CD14-positive monocyte (primary cell): ENCODE measurements around the gene KCNJ18. TPM values are rescaled to one million over a fixed set of nuclear protein-coding genes. Genes with fewer than 3 reads are reported as not detected.
"Not testable (repeated sequence)": the region's sequence is repeated elsewhere in the genome, so short reads cannot be mapped to it uniquely, and the experiment has no call there.

Experiments used
- DNase-seq, 3 donors: peaks; one replicate each; pipeline ENCODE4 v3.0.0-alpha.2; 2011 to 2022
- H2AFZ ChIP-seq: 2 replicates; pipeline ENCODE4 v1.6.0; 2012; ENCODE audit warnings: mild to moderate bottlenecking, low read depth, low read length, inconsistent platforms; ENCODE audit not compliant: insufficient read depth, poor library complexity, severe bottlenecking
- H3K27ac ChIP-seq, 2 donors: 1 replicate in 1 of 2; 2 replicates in 1 of 2; pipeline ENCODE4 v1.5.1; 2012 to 2013; ENCODE audit warnings: low read length in 2 of 2, control low read depth in 1 of 2, inconsistent platforms in 1 of 2, low read depth in 1 of 2, mild to moderate bottlenecking in 1 of 2
- H3K27me3 ChIP-seq, 2 donors: one replicate each; pipeline versions ENCODE4 v1.6.0 to v1.6.1; 2011 to 2013; ENCODE audit warnings: low read length in 2 of 2; ENCODE audit not compliant: control insufficient read depth in 2 of 2, insufficient read depth in 2 of 2
- H3K36me3 ChIP-seq, 2 donors: replicated peaks in 1 of 2; 1 replicate in 1 of 2; 2 replicates in 1 of 2; pipeline versions ENCODE4 v1.5.1 to v1.6.1; 2012 to 2013; ENCODE audit warnings: low read length in 2 of 2, control low read depth in 1 of 2, inconsistent platforms in 1 of 2, mild to moderate bottlenecking in 1 of 2; ENCODE audit not compliant: insufficient read depth in 2 of 2, control insufficient read depth in 1 of 2
- H3K4me1 ChIP-seq, 2 donors: 1 replicate in 1 of 2; 2 replicates in 1 of 2; pipeline versions ENCODE4 v1.5.1 to v1.6.1; 2012 to 2013; ENCODE audit warnings: low read length in 2 of 2, control low read depth in 1 of 2, inconsistent platforms in 1 of 2, mild to moderate bottlenecking in 1 of 2, moderate library complexity in 1 of 2; ENCODE audit not compliant: insufficient read depth in 2 of 2, control insufficient read depth in 1 of 2
- H3K4me2 ChIP-seq: replicated peaks from 2 replicates; pipeline ENCODE3; 2012; ENCODE audit warnings: low read length, moderate library complexity, mild to moderate bottlenecking; ENCODE audit not compliant: poor library complexity, severe bottlenecking; ENCODE audit errors: extremely low read depth
- H3K4me3 ChIP-seq, 3 experiments: fragments of 200-600 bp in 1 of 3; sonication (generic) in 1 of 3; replicated peaks in 1 of 3; 1 replicate in 2 of 3; 2 replicates in 1 of 3; pipeline ENCODE4 v1.5.1; 2011 to 2013; ENCODE audit warnings: low read length in 3 of 3, mild to moderate bottlenecking in 3 of 3, control low read depth in 2 of 3, low read depth in 2 of 3, inconsistent platforms in 1 of 3, moderate library complexity in 1 of 3
- H3K79me2 ChIP-seq: 2 replicates; pipeline ENCODE4 v1.6.0; 2012; ENCODE audit warnings: mild to moderate bottlenecking, control low read depth, inconsistent platforms, low read length, moderate library complexity; ENCODE audit not compliant: insufficient read depth
- H3K9ac ChIP-seq: 2 replicates; pipeline ENCODE4 v1.6.0; 2017; ENCODE audit warnings: low read length, mild to moderate bottlenecking; ENCODE audit not compliant: insufficient read depth, poor library complexity, severe bottlenecking
- H3K9me3 ChIP-seq, 2 donors: replicated peaks in 1 of 2; 1 replicate in 1 of 2; 2 replicates in 1 of 2; pipeline versions ENCODE4 v1.5.1 to v1.6.1; 2012 to 2013; ENCODE audit warnings: low read length in 2 of 2, control low read depth in 1 of 2; ENCODE audit not compliant: control insufficient read depth in 1 of 2, insufficient read depth in 1 of 2
- H4K20me1 ChIP-seq: 2 replicates; pipeline ENCODE4 v1.6.0; 2012; ENCODE audit warnings: mild to moderate bottlenecking, low read length, control low read depth, moderate library complexity; ENCODE audit not compliant: insufficient read depth
- H3K27ac Mint-ChIP-seq, 7 donors: one replicate each; pipeline ENCODE4 v1.8.0; 2020; ENCODE audit warnings: mild to moderate bottlenecking in 7 of 7, mixed read lengths in 7 of 7, moderate library complexity in 6 of 7, inconsistent platforms in 2 of 7
- H3K27me3 Mint-ChIP-seq, 3 donors: one replicate each; pipeline ENCODE4 v1.8.0; 2021 to 2022; ENCODE audit warnings: low read depth in 3 of 3, mild to moderate bottlenecking in 3 of 3, mixed read lengths in 3 of 3, moderate library complexity in 3 of 3, inconsistent platforms in 1 of 3
- H3K36me3 Mint-ChIP-seq, 2 donors: one replicate each; pipeline ENCODE4 v1.8.0; 2020; ENCODE audit warnings: mixed read lengths in 2 of 2, inconsistent platforms in 1 of 2, mild to moderate bottlenecking in 1 of 2
- H3K4me1 Mint-ChIP-seq: one replicate; pipeline ENCODE4 v1.8.0; 2020; ENCODE audit warnings: mild to moderate bottlenecking, mixed read lengths
- H3K4me3 Mint-ChIP-seq, 2 donors: one replicate each; pipeline ENCODE4 v1.8.0; 2020; ENCODE audit warnings: mild to moderate bottlenecking in 2 of 2, mixed read lengths in 2 of 2, moderate library complexity in 1 of 2
- H3K9me3 Mint-ChIP-seq, 7 donors: one replicate each; pipeline ENCODE4 v1.8.0; 2020 to 2022; ENCODE audit warnings: mixed read lengths in 7 of 7, mild to moderate bottlenecking in 6 of 7, moderate library complexity in 6 of 7, inconsistent platforms in 2 of 7
- WGBS: methylation state at CpG from one replicate; pipeline ENCODE4 v1.1.5; 2013; ENCODE audit warnings: missing lambda C conversion rate; ENCODE audit not compliant: insufficient coverage; 5-methylcytosine and 5-hydroxymethylcytosine counted together
- intact Hi-C, 2 donors: fragments of 100-400 bp; cut with micrococcal nuclease; formaldehyde crosslinking; loops; one replicate each; pipeline versions ENCODE4 v1.15.0 to v1.15.1; 2023
- polyA minus RNA-seq: library from RNA; depleted of rRNA, polyadenylated mRNA; stranded (reverse); fragments of >200 nt; gene quantifications from 2 replicates; pipeline ENCODE4 v1.2.3, GENCODE V29; 2012
- polyA plus RNA-seq, 3 donors: library from polyadenylated mRNA; depleted of rRNA in 1 of 3; unstranded in 2 of 3; stranded (reverse) in 1 of 3; fragments of 300-500 nt in 2 of 3; fragments of >200 nt in 1 of 3; fragmentation: Illumina TruSeq in 2 of 3; gene quantifications; 1 replicate in 2 of 3; 2 replicates in 1 of 3; pipeline ENCODE4 v1.2.3, GENCODE V29; 2012 to 2021
- total RNA-seq, 12 experiments: library from RNA in 1 of 12; stranded (reverse) in 1 of 12; fragments of 120-200 nt in 1 of 12; gene quantifications; one replicate each; pipeline ENCODE4 v1.2.4 and lab custom pipeline; 2013 to 2026; ENCODE audit warnings: mixed read lengths in 6 of 12, inconsistent platforms in 1 of 12

KCNJ18 gene
- total RNA-seq (2013) = not detected
- not detected for polyA plus RNA-seq
- not detected in 2 replicates for polyA minus RNA-seq
- 0 to 0.35 (median 0) reads per million in 11 experiments for total RNA-seq (lab: John Stamatoyannopoulos, UW)

DNA sequence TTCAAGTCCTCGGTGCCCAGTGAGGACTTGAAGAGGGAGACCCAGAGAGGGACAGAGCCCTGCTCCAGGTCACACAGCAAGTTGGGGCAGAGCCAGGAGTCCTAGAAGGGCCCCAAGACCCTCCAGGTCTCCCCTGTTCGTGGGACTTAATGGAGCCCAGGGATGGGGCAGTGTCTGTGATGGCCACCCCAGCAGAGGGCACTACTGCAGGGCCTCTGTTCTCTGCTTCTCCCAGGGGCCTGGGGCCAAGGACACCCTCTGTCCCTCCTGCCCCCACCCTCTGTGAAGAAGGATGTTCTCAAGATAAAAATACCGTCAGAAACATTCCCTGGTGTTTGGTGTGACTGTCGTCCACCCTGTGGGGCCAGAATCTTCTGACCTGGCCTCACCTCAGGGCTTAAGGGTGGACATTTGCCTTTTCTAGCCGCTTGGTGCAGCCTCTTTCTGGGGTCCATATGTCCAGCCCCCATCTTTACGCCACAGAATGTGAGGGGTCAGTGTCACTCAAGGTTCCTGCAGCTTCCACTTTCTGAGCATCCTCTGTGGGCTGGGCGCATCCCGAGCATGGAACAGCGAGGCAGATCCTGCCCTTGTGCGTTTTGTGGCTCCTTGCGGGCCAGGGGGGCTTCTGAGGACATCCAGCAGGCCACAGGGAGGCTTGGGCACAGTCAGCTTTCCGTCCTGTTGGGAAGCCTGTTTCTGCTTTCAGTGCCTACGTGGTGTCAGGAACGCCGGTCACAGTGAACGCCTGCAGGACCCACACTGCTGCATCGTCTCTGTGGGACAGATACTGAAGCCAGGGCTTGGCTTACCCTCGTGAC, at the start of gene KCNJ18:
KCNJ18 (plus strand) TSS at position 641 of the 821 bp plus-strand sequence. CDS start 10,264 bp downstream, outside the sequence.
- H4K20me1 ChIP-seq, H2AFZ ChIP-seq, H3K27me3 ChIP-seq, H3K27ac ChIP-seq, H3K4me1 ChIP-seq, intact Hi-C loops, H3K9ac ChIP-seq, H3K4me1 Mint-ChIP-seq, H3K4me3 Mint-ChIP-seq, H3K79me2 ChIP-seq, DNase-seq, H3K4me3 ChIP-seq, H3K27ac Mint-ChIP-seq, H3K4me2 ChIP-seq, H3K36me3 Mint-ChIP-seq, H3K27me3 Mint-ChIP-seq, H3K36me3 ChIP-seq: not testable (repeated sequence)
- peaks cover 3 to 30% of the 10 kb centered on the region in 2 donors for H3K9me3 ChIP-seq
- H3K9me3 Mint-ChIP-seq = peaks cover 5 to 37% (median 13%) of the 10 kb centered on the region in 7 donors
- WGBS = 69% methylated on average over 4 of the region's 18 CpGs

- H3K4me1 Mint-ChIP-seq, H3K4me2 ChIP-seq, H2AFZ ChIP-seq, H3K4me1 ChIP-seq, H3K9ac ChIP-seq, H3K9me3 ChIP-seq, H3K4me3 Mint-ChIP-seq, H3K79me2 ChIP-seq, H3K27me3 ChIP-seq, H4K20me1 ChIP-seq, H3K36me3 Mint-ChIP-seq, DNase-seq, H3K27ac Mint-ChIP-seq, H3K27me3 Mint-ChIP-seq, H3K4me3 ChIP-seq, H3K27ac ChIP-seq, intact Hi-C loops, H3K36me3 ChIP-seq: not testable (repeated sequence)
- WGBS = 90% methylated on average over 2 of the region's 6 CpGs
- peaks cover 2 to 12% (median 4%) of the 10 kb centered on the region in 7 donors for H3K9me3 Mint-ChIP-seq
These were observed 44.2 kb upstream of the KCNJ18 start for GRCh38 chr17:21648125-21648524.

DNA sequence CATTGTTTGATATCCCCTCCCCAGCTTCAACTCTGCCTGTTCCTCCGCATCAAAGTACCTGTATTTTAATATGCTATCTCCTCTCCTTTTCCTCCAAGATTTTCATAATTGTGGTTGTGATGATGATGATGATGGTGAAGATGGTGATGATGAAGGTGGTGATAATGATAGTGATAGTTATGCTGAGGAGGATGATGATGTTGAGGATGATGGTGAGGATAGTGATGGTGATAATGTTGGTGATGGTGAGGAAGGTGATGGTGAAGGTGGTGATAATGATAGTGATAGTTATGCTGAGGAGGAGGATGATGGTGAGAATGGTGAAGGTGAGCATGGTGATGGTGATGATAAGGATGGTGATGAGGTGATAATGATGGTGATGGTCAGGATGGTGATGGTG, 42.3 kb upstream of the KCNJ18 start:
- H3K4me1 ChIP-seq, H2AFZ ChIP-seq, H3K36me3 Mint-ChIP-seq, H3K27ac ChIP-seq, H4K20me1 ChIP-seq, H3K79me2 ChIP-seq, H3K36me3 ChIP-seq, H3K27me3 ChIP-seq, H3K4me3 Mint-ChIP-seq, H3K27ac Mint-ChIP-seq, H3K27me3 Mint-ChIP-seq, H3K9ac ChIP-seq, H3K4me1 Mint-ChIP-seq, intact Hi-C loops, H3K4me3 ChIP-seq, H3K4me2 ChIP-seq, DNase-seq: not testable (repeated sequence)
- H3K9me3 Mint-ChIP-seq = peaks cover 2 to 12% (median 4%) of the 10 kb centered on the region in 7 donors
- WGBS = no CpG with 5 or more reads among the region's 1 CpG
- H3K9me3 ChIP-seq = peaks cover 0 to 11% of the 10 kb centered on the region in 2 donors

GRCh38 chr17:21652049-21652448, 40.3 kb upstream of the KCNJ18 start:
- WGBS = no CpG with 5 or more reads among the region's 4 CpGs
- peaks cover 0 to 14% of the 10 kb centered on the region in 2 donors for H3K9me3 ChIP-seq
- H3K27me3 ChIP-seq, H3K79me2 ChIP-seq, H3K27ac Mint-ChIP-seq, H3K36me3 Mint-ChIP-seq, H3K36me3 ChIP-seq, H4K20me1 ChIP-seq, DNase-seq, H2AFZ ChIP-seq, H3K4me1 Mint-ChIP-seq, H3K4me1 ChIP-seq, H3K4me2 ChIP-seq, H3K4me3 ChIP-seq, intact Hi-C loops, H3K4me3 Mint-ChIP-seq, H3K27me3 Mint-ChIP-seq, H3K9ac ChIP-seq, H3K27ac ChIP-seq: not testable (repeated sequence)
- peaks cover 2 to 13% (median 4%) of the 10 kb centered on the region in 7 donors for H3K9me3 Mint-ChIP-seq
